Measurements from ENCODE around the gene MSH5. TPM values are rescaled to one million over a fixed set of nuclear protein-coding genes. Genes with fewer than 3 reads are reported as not detected.

MSH5 gene
- total RNA-seq, 1 experiment from 2014 or later, result 36.6 TPM

- peak overlapping the region; percentile 95 for H3K4me3 Mint-ChIP-seq (ENCODE audit: unreplicated experiment)
- ChIA-PET CTCF (interaction anchor here (0.6 to 1.7 kb wide), 8 partner anchors 20 to 102 kb away, joined by 3 to 5 read pairs (median 4); partner anchors contain the start of genes HSPA1A, HSPA1B and HSPA1L), POLR2A (interaction anchor here (0.9 to 11.8 kb wide), 23 partner anchors 10 to 195 kb away, joined by 3 to 95 read pairs (median 7); partner anchors contain the start of genes ABHD16A, BAG6, CSNK2B and DDX39B)
- TF ChIP-seq, protein P1, sequence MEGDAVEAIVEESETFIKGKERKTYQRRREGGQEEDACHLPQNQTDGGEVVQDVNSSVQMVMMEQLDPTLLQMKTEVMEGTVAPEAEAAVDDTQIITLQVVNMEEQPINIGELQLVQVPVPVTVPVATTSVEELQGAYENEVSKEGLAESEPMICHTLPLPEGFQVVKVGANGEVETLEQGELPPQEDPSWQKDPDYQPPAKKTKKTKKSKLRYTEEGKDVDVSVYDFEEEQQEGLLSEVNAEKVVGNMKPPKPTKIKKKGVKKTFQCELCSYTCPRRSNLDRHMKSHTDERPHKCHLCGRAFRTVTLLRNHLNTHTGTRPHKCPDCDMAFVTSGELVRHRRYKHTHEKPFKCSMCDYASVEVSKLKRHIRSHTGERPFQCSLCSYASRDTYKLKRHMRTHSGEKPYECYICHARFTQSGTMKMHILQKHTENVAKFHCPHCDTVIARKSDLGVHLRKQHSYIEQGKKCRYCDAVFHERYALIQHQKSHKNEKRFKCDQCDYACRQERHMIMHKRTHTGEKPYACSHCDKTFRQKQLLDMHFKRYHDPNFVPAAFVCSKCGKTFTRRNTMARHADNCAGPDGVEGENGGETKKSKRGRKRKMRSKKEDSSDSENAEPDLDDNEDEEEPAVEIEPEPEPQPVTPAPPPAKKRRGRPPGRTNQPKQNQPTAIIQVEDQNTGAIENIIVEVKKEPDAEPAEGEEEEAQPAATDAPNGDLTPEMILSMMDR (IDR thresholded peaks at IDR 0.05; ENCODE audit: unreplicated experiment), result no peak
- peak overlapping the region; percentile 81 for H3K27ac Mint-ChIP-seq (ENCODE audit: low read depth, unreplicated experiment)
- BruUV-seq (replicated peaks), result no TSS peak
- DNase-seq (ENCODE audit: unreplicated experiment), result no peak
- peaks cover 40% of the 10 kb centered on the region for H3K4me1 Mint-ChIP-seq (ENCODE audit: insufficient read depth, unreplicated experiment)
- H3K36me3 Mint-ChIP-seq (ENCODE audit: insufficient read depth, unreplicated experiment), result peaks cover 26% of the 10 kb centered on the region
- no peaks in the 10 kb centered on the region for H3K27me3 Mint-ChIP-seq (ENCODE audit: insufficient read depth, unreplicated experiment)
- intact Hi-C loops (cut with micrococcal nuclease), result no loop called here
- H3K9me3 Mint-ChIP-seq (ENCODE audit: unreplicated experiment), result no peaks in the 10 kb centered on the region
These were observed 3.0 kb upstream of the MSH5 start for GRCh38 chr6:31736768-31737314.

DNA sequence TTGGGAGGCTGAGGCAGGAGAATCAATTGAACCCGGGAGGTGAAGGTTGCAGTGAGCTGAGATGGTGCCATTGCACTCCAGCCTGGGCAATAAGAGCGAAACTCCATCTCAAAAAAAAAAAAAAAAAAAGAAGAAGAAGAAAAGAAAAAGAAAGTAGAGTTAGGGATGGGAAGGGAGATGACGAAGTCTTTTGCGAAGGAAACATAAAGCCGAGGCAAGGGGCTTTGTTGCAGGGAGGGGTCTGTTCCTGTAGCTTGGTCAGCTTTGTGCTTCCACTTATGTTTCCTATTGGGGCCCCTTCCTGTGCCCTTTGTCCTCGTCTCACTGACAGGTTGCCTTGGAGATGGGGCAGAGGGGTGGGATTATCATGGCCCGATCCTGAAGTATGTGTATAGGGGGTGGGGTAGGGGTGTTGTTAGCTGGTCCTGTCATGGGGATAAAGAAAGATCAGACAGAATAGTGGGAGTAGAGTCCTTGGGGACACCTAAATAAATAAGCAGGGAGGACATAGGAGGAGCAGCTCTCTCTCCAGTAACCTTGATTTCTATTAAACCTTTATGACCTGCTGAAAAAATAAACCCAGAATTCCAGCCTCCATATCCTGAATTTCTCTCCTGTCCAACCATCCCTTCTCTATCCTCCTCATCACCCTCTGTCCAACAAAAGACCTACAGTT lies 2.4 kb upstream of the MSH5 start:
- Mint-ChIP-seq H3K36me3 (ENCODE audit: insufficient read depth, unreplicated experiment) (peaks cover 20% of the 10 kb centered on the region), H3K4me1 (ENCODE audit: insufficient read depth, unreplicated experiment) (peaks cover 40% of the 10 kb centered on the region), H3K9me3 (ENCODE audit: unreplicated experiment) (no peaks in the 10 kb centered on the region)

GRCh38 chr6:31737991-31738979 lies 1.5 kb upstream of the MSH5 start:
- BruUV-seq (replicated peaks), result no TSS peak

More for the DNA sequence above, 2.4 kb upstream of the MSH5 start:
- TF ChIP-seq, protein P1 (IDR thresholded peaks at IDR 0.05; ENCODE audit: unreplicated experiment), result no peak
- no peak for DNase-seq (ENCODE audit: unreplicated experiment)
- H3K27me3 Mint-ChIP-seq (ENCODE audit: insufficient read depth, unreplicated experiment), result no peaks in the 10 kb centered on the region
- CTCF ChIA-PET, result interaction anchor here (0.6 to 1.7 kb wide), 5 partner anchors 32 to 102 kb away, joined by 3 to 5 read pairs (median 4); partner anchors contain the start of genes HSPA1A and HSPA1L
- peak overlapping the region; percentile 10 for H3K4me3 Mint-ChIP-seq (ENCODE audit: unreplicated experiment)
- POLR2A ChIA-PET, result interaction anchor here (1.0 to 11.8 kb wide), 12 partner anchors 12 to 96 kb away, joined by 3 to 95 read pairs (median 15); partner anchors contain the start of genes ABHD16A, CSNK2B, GPANK1 and HSPA1A
- intact Hi-C loops (cut with micrococcal nuclease), result no loop called here
- H3K27ac Mint-ChIP-seq (ENCODE audit: low read depth, unreplicated experiment), result peak overlapping the region; percentile 81
- BruUV-seq (replicated peaks), result no TSS peak

More at GRCh38 chr6:31737991-31738979, 1.5 kb upstream of the MSH5 start:
- TF ChIP-seq, protein P1 (IDR thresholded peaks at IDR 0.05; ENCODE audit: unreplicated experiment), result no peak
- H3K4me1 Mint-ChIP-seq (ENCODE audit: insufficient read depth, unreplicated experiment), result peaks cover 40% of the 10 kb centered on the region
- intact Hi-C loops (cut with micrococcal nuclease), result loop anchor here (2.0 kb wide), 1 partner anchor 35 kb away; the partner anchor contains the start of gene ABHD16A
- ChIA-PET CTCF (interaction anchor here (0.6 to 1.7 kb wide), 8 partner anchors 9 to 92 kb away, joined by 3 to 5 read pairs (median 4); partner anchors contain the start of genes DDAH2, HSPA1A, HSPA1L and LSM2), POLR2A (interaction anchor here (0.6 to 11.8 kb wide), 18 partner anchors 11 to 1545 kb away, joined by 3 to 95 read pairs (median 8); partner anchors contain the start of genes BAG6, CSNK2B, EHMT2 and GPANK1)
- H3K27me3 Mint-ChIP-seq (ENCODE audit: insufficient read depth, unreplicated experiment), result no peaks in the 10 kb centered on the region
- peak overlapping the region; percentile 81 for H3K27ac Mint-ChIP-seq (ENCODE audit: low read depth, unreplicated experiment)
- H3K36me3 Mint-ChIP-seq (ENCODE audit: insufficient read depth, unreplicated experiment), result peaks cover 12% of the 10 kb centered on the region
- peak overlapping the region; percentile 10 for H3K4me3 Mint-ChIP-seq (ENCODE audit: unreplicated experiment)
- H3K9me3 Mint-ChIP-seq (ENCODE audit: unreplicated experiment), result no peaks in the 10 kb centered on the region
- peak; percentile 57 for DNase-seq (ENCODE audit: unreplicated experiment)

Data from MCF 10A (cell line).